Activated CD4-positive, alpha-beta T cell treated with anti-CD3 and anti-CD28 coated beads, Interleukin-2, amount 50 U/mL, for 16 hours (primary cell): ENCODE data around the gene HEATR3.

Experiments
- DNase-seq: peaks from one replicate; pipeline ENCODE4 v3.0.0-alpha.2; 2020

Gene HEATR3

GRCh38 chr16:50059111-50059510 is 6.7 kb upstream of the HEATR3 start:
- DNase-seq: no peak

GRCh38 chr16:50059669-50060068 is 6.1 kb upstream of the HEATR3 start:
- no peak for DNase-seq

GRCh38 chr16:50061326-50061725 is 4.4 kb upstream of the HEATR3 start:
- no peak for DNase-seq

- no peak for DNase-seq
Measured at GRCh38 chr16:50065241-50065623, 538 bp upstream of the HEATR3 start.

- no peak for DNase-seq
Measured at GRCh38 chr16:50066482-50067289, 916 bp downstream of the HEATR3 start.

GRCh38 chr16:50067290-50067853 is 1.6 kb downstream of the HEATR3 start:
- DNase-seq: peak; percentile 61

- no peak for DNase-seq
Measured at GRCh38 chr16:50068550-50068949, 2.8 kb downstream of the HEATR3 start.

- DNase-seq: no peak
Measured at GRCh38 chr16:50069060-50069459, 3.3 kb downstream of the HEATR3 start.

GRCh38 chr16:50071075-50071671 is 5.4 kb downstream of the HEATR3 start:
- no peak for DNase-seq

GRCh38 chr16:50072730-50073129 is 7.0 kb downstream of the HEATR3 start:
- peak; percentile 64 for DNase-seq

GRCh38 chr16:50079397-50080140 is 13.8 kb downstream of the HEATR3 start:
- no peak for DNase-seq

GRCh38 chr16:50081428-50082018 is 15.8 kb downstream of the HEATR3 start:
- no peak for DNase-seq

- no peak for DNase-seq
Measured at GRCh38 chr16:50083996-50084395, 18.2 kb downstream of the HEATR3 start.

- DNase-seq: no peak
Measured at GRCh38 chr16:50086176-50086575, 20.4 kb downstream of the HEATR3 start.

- DNase-seq: no peak
Measured at GRCh38 chr16:50088302-50088701, 22.5 kb downstream of the HEATR3 start.

- DNase-seq: no peak
Measured at GRCh38 chr16:50092891-50093290, 27.1 kb downstream of the HEATR3 start.

- peak; percentile 83 for DNase-seq
Measured at GRCh38 chr16:50093607-50094539, 28.1 kb downstream of the HEATR3 start.

- DNase-seq: no peak
Measured at GRCh38 chr16:50096791-50097190, 31.0 kb downstream of the HEATR3 start.

GRCh38 chr16:50099957-50100648 is 34.3 kb downstream of the HEATR3 start:
- no peak for DNase-seq

- DNase-seq: peak; percentile 80
Measured at GRCh38 chr16:50102051-50102746, 36.4 kb downstream of the HEATR3 start.

GRCh38 chr16:50103764-50104163 is 38.0 kb downstream of the HEATR3 start:
- no peak for DNase-seq
